ENCODE data around the gene MYMK.

The MYMK gene

DNA sequence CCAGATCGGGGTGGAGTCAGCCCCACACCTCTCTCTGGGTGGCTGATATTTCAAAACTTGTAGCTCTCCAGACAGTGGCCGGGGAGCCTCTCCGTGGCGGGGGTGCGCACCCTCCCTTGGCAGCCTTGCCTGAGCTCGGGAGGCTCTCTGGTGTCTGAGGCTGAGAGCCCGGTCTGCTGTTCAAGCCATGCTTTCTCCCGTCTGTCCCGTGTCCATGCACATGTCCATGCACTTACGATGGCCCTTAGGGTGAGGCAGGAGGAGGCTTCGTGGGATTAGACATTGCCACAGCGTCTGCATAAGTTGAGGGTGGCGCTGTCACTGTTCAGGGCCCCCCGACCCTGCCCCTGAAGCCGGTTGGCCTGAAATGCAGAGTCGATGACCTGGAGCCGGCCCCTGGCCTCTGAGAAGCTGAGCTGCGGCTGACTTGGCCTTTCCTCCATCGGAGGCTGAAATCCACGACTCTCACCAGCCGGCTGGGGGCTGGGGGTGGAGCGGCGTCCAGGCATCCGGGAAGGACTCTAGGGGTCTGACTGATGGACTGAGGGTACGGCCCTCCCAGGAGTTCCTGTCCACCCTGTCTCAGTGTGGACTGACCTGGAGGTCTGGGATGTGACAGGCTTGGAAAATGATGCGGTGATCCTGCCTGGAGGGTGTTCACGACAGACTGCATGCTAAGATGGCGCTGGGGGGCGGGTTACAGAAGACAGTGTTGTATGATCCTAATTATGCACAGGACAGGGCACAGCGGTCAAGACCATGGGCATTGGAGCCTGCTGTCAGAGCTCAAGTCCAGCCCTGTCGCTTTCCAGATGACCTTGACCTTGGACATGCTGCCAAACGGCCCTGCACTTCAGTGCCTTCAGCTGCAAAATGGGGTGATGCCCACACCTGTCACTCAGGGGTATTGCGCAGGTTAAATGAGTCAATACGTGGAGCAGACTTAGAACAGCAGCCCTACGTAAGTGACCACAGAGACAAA lies 27.6 kb downstream of the MYMK start:
- DNase-seq: no peak

DNA sequence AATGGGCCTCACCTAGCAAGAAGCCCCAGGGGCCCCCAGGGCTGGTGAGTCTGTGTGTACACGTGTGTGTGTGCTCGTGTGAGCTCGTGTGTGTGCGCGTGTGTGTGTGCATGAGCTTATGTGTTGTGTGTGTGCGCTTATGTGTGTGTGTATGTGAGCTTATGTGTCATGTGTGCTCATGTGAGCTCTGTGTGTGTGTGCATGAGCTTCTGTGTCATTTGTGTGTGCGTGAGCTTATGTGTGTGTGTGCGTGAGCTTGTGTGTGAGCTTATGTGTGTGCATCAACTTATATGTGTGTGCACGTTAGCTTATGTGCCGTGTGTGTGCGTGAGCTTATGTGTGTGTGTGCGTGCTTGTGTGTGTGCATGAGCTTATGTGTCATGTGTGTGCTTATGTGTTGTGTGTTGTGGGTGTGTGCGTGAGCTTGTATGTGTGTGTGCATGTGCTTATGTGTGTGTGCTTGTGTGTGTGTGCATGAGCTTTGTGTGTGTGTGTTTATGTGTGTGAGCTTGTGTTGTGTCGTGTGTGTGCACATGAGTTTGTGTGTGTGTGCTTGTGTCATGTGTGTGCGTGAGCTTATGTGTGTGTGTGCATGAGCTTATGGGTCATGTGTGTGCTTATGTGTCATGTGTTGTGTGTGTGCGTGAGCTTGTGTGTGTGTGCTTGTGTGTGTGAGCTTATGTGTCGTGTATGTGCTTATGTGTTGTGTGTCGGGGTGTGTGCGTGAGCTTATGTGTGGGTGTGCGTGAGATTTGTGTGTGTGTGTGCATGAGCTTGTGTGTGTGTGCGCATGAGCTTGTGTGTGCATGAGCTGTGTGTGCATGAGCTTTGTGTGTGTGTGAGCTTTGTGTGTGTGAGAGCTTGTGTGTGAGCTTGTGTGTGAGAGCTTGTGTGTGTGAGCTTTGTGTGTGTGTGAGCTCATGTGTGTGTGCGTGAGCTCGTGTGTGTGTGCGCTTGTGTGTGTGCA lies 29.1 kb downstream of the MYMK start:
- DNase-seq: no peak

DNA sequence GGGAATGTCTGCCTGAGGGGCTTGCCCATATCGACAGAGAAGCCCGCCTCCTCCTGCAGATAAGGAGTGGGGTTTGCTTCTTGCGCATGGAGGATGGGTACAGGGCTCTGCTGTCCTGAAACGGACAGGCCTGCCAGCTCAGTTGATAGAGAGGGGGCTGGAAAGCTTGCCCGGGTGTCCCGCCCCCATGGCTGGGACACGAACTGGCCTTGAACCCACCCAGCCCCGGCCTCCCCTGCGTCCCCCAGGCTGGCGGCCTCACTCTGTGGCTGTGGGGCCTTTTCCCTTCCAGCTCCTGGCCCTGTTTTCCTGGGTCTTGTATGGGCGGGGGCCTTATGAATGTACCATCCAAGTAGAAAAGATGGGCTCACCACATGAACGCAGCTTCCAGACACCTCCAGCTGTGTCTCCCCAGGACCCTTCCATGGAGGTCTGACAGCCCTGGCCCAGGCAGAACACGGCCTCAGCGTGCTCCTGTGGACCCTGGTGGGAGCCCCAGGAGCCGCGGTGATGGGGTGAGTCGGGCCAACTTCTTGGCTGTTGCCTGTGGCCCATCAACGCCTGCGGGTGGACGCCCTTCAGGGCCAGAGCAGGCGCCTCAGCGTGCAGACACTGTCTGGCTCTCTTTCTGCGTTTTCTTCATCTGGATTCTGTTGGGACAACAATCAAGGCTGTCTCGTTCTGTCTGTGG lies 30.0 kb downstream of the MYMK start:
- no peak for DNase-seq

- no peak for DNase-seq
Measured at GRCh38 chr9:133493845-133494540, 30.8 kb downstream of the MYMK start.

- DNase-seq: no peak
Measured at GRCh38 chr9:133493428-133493827, 31.3 kb downstream of the MYMK start.

GRCh38 chr9:133492061-133493021 lies 32.4 kb downstream of the MYMK start:
- no peak for DNase-seq

GRCh38 chr9:133491656-133491925 lies 33.2 kb downstream of the MYMK start:
- no peak for DNase-seq

DNA sequence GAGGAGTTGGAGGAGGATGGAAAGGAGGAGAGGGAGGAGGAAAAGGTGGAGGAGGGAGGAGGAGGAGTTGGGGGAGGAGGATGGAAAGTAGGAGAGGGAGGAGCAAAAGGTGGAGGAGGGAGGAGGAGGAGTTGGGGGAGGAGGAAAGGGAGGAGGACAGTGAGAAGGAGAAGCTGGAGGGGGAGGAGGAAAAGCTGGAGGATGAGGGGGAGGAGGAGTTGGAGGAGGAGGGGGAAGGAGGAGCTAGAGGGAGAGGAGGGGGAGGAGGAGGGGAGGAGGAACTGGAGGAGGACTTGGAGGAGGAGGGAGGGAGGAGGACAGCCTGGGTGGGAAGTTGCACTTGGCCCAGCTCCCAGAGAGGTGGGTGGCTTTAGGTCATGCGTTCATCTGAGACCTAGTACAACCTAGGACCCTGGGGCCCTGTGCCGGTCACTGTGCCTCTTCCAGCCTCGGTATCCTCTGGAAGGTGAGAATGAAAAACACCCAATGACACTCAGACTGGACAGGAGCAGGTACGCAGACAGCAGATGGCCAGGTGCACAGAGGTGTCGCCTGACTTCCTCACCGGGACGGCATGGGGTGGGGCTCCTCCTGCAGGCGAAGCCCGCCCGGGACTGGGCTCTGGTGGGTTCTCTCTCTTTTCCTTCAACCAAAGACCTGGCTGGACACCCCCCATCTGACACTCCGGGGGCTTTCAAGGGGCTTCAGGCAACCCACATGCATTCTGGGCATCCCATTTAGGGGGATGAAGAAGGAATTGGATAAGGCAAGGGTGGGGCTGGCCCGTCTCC lies 33.7 kb downstream of the MYMK start:
- no peak for DNase-seq

DNA sequence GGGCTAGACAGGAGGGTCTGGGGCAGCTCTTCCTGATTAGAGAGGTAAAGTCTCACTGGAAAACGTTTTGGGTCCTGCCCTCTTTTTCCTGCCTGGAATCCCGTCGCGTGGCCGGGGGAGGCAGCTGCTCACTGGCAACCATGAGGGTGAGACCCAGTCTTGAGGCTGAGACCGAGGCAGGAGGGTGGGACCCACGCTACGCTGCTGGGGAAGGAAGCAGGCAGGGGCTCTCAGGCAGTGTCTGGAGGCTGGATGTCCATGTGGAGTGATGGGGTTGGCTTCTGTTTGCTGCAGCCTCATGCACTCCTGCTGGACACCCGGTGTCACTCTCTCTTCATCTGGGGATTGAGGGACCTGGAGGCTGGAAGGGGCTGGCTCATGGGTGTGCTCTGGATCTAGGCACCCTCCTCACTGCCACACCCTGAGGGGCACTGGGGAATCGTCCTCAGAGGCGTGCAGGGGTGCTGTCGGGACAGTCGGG lies 34.5 kb downstream of the MYMK start:
- no peak for DNase-seq

DNA sequence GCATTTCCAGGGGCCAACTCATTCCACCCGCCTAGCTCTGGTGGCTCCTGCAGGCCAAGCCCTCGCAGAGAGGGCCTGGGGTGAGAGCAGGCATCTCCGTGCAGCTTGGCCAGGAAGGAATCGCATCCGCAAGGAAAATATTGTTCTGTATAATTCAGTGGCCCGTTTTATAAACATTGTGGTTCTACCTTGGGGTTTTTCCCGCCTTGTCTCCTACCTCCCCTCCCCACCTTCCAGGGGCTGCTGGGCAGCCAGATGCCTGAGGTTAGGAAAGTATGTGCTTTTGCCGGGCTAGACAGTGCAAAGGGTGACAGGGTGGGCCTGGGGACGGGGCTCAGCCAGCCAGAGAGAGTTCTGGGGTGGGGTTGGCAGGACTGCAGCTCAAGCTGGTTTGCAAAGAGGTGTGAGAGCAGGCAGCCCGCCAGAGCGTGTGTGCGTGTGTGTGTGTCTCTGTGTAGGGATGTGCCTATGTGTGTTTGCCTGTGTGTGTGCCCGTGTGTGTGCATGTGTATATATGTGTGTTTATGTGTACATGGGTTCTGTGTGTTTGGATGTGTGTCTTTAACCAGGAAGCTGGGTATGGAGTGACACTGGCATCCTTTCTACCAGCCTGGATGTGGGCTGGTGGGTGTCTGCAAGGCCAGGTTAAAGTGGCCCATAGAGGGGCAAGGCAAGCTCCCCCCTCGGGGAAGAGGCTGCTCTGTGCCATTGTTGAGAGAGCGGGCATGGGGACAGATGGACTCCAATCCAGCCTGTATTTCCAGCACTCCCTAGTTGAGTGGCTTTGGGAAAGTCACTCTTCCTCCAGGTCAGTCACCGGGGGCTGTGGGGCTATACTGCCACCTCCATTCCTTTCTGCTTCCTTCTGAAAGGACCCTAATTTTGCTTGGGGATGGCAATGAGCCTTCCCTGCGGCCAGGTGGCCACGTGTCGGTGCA lies 35.2 kb downstream of the MYMK start:
- DNase-seq: no peak

DNA sequence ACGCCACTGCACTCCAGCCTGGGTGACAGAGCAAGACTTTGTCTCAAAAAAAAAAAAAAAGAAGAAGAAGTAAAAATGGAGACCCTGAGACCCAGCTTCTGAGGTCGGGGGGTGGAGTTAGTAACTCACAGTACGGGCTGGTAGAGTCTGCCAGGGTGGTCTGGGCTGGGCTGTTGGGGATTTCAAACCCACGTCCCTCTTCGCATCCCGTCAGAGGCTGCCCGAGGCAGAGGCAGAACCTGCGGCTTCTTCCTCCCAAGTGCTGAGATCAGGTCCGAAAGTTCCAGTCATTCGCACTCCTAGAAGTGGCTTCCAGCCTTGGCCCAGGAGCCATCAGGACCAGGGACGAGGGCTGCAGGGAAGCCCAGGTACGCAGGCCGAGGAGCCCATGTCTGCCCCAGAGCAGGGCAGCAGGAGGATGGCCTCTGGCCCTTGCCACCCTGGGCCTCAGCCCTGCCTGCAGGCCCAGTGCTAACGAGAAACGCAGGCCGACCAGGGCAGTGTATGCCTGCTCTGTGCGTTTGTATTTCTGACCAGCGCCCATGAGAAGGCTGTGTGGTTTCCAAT lies 36.0 kb downstream of the MYMK start:
- no peak for DNase-seq

DNA sequence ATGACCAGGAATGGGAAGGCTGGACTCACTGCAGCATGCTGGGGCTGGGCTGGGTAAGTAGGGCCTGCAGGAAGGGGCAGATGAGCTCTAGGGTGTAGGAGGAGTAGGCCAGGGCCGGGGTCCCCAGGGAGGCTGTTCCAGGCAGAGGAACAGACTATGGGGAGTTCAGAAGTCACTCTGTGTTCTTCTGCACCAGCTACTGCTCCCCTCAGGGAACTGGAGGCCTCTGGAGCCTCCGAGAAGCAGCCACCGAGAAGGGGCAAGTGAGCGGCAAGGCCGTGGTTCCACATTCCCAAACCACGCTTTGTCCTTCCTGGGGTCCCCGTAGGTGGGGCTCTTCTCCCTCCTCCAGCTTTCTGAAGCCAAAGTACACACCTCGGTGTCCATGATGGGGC lies 37.4 kb downstream of the MYMK start:
- no peak for DNase-seq

GRCh38 chr9:133485531-133486260 lies 39.1 kb downstream of the MYMK start:
- DNase-seq: no peak

- no peak for DNase-seq
Measured at GRCh38 chr9:133484671-133485437, 39.9 kb downstream of the MYMK start.

DNA sequence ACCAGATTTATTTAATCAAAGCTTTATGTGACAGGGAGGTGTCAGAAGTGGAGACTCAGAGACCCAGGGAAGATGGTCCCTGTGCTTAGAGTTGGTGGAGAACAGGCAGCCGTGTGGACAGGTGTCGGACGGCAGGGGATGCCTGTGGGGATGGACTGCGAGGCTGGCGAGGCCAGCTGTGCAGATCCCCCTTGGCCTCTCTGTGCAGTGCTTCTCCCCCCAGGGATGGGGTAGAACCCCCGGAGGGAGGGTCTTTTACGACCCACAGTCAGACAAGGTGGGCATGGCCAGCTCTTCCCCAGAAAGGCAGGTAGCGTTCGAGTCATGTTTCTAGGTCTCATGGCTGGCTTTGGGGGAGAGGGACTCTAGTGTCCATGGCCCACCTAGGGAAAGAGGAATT lies 41.1 kb downstream of the MYMK start:
- DNase-seq: no peak

DNA sequence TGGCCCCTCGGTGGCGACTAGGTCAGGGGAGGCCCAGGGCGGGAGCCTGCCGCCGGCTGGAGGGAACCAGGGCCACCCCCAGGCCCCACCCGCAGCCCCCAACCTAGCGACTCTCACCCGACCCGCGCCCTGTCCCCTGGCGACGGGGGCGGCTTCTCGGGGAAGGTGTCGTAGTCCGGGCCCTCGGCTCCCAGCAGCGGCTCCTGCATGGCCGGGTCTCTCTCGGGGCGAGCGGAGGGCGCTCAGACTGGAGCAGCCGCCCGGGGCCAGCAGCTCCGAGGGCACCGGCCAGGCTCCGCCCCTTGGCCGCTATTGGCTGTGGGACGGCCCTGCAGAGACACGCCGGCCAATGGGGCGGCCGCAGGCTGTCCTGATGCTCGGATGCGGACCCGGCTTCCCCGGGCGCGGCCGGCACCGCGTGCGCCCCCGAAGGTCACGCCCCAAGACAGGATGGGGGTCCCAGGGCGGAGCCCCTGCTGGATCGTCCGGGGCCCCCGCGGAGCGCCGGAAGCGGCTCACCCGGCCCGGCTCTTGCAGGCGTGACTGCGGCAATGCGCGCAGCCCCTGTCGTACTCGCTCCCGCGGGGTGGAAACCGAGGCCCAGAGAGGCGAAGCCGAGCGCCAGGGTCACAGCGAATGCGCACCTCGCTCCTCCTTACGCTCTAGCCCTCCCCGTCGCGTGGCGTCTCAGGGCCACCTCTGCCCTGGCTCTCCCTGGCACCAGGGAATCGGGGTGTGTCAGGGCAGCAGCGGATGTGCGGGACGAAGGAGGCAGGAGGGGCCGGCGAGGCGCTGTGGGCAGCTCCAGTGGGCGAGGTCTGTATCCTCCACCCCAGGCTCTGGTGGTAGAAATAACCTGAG lies 45.7 kb downstream of the MYMK start, which contains the start of gene SLC2A6:
TSS of gene SLC2A6 (minus strand) at position 249 of the 861 bp plus-strand sequence. CDS start at position 209, 40 bp downstream.
- peak; percentile 39 for DNase-seq

Measured in NCI-H1417 treated with DMSO at 0.1 percent for 48 hours (cell line).